ENCODE measurements around the gene MVB12B.

DNA sequence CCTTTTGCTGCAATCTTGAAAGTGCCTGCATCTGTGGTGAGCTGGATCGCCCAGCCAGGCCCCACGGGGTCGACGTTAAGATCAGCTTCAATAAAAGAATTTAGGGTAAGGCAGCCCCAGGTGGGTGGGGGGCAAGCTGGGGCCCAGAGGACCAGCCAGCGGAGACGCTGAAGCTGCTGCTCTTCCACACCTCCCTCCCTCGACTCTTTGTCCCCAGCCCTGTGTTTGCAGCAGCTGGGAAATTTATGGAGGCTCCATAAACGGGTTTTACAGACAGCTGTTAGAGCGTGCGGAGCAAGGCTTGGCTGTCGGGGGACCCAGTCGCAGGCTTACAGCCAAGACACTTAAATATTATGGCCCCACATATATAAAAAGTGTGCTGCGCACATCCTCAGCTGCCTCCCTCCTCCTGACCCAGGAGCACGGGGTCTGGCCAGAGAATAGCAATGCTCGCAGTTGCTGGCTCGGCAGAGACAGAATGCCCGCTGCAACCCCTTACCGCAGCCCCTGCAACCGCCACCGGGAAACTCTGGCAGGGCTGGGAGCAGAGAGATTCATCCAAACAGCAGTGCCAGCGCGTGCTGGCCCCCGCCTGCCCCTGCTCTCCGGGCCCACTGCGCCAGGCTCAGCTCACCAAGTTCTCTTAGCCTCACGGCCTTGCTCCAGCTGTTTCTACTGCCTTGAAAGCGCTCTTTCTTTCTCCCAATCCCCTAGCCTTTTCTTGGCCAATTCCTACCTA is 28.4 kb upstream of the MVB12B start:
- TF ChIP-seq, protein P1, sequence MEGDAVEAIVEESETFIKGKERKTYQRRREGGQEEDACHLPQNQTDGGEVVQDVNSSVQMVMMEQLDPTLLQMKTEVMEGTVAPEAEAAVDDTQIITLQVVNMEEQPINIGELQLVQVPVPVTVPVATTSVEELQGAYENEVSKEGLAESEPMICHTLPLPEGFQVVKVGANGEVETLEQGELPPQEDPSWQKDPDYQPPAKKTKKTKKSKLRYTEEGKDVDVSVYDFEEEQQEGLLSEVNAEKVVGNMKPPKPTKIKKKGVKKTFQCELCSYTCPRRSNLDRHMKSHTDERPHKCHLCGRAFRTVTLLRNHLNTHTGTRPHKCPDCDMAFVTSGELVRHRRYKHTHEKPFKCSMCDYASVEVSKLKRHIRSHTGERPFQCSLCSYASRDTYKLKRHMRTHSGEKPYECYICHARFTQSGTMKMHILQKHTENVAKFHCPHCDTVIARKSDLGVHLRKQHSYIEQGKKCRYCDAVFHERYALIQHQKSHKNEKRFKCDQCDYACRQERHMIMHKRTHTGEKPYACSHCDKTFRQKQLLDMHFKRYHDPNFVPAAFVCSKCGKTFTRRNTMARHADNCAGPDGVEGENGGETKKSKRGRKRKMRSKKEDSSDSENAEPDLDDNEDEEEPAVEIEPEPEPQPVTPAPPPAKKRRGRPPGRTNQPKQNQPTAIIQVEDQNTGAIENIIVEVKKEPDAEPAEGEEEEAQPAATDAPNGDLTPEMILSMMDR (IDR thresholded peaks at IDR 0.05; ENCODE audit: insufficient read depth, low read depth, low read length), result no peak
- peak; percentile 24 for TF ChIP-seq EZH2 (IDR thresholded peaks at IDR 0.05; ENCODE audit: insufficient read depth, low read length)

Measured in astrocyte (in vitro differentiated cells and primary cell).